ENCODE results near the gene ADARB2. TPM values are rescaled to one million over a fixed set of nuclear protein-coding genes. Genes with fewer than 3 reads are reported as not detected.

Gene ADARB2
- total RNA-seq, 4 donors from 2014 or later: 1.3 to 5.4 (median 1.8) TPM

DNA sequence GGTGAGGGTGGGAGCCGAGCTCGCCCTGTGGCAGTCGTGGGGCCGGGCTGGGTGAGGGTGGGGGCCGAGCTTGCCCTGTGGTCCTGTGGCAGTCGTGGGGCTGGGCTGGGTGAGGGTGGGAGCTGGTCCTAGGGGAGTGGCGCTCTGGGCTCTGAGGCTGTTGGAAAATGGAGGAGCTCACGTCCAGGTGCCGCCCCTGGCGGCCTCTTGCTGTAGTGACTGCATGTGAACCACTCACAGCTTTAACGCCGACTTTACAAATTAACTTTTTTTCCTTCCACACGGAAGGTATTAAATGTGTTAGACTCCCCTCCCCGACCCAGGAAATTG, 368.5 kb downstream of the ADARB2 start:
- no peak overlapping the region for H3K27ac ChIP-seq
- H3K27me3 ChIP-seq: peaks cover 21% of the 10 kb centered on the region
- no peaks in the 10 kb centered on the region for H3K36me3 ChIP-seq
- H3K4me1 ChIP-seq: no peaks in the 10 kb centered on the region
- 7 to 8% methylated on average over 2 of the region's 14 CpGs for WGBS, 2 donors (ENCODE audit: low coverage in 1 of 2)
- H3K9me3 ChIP-seq: no peaks in the 10 kb centered on the region
- ATAC-seq: no peak
- no peak for TF ChIP-seq EP300 (IDR thresholded peaks at IDR 0.05)
- TF ChIP-seq, protein P1, sequence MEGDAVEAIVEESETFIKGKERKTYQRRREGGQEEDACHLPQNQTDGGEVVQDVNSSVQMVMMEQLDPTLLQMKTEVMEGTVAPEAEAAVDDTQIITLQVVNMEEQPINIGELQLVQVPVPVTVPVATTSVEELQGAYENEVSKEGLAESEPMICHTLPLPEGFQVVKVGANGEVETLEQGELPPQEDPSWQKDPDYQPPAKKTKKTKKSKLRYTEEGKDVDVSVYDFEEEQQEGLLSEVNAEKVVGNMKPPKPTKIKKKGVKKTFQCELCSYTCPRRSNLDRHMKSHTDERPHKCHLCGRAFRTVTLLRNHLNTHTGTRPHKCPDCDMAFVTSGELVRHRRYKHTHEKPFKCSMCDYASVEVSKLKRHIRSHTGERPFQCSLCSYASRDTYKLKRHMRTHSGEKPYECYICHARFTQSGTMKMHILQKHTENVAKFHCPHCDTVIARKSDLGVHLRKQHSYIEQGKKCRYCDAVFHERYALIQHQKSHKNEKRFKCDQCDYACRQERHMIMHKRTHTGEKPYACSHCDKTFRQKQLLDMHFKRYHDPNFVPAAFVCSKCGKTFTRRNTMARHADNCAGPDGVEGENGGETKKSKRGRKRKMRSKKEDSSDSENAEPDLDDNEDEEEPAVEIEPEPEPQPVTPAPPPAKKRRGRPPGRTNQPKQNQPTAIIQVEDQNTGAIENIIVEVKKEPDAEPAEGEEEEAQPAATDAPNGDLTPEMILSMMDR (IDR thresholded peaks at IDR 0.05): peak in 2 of 4 experiments; percentile 17 to 43
- no peak overlapping the region for H3K4me3 ChIP-seq

DNA sequence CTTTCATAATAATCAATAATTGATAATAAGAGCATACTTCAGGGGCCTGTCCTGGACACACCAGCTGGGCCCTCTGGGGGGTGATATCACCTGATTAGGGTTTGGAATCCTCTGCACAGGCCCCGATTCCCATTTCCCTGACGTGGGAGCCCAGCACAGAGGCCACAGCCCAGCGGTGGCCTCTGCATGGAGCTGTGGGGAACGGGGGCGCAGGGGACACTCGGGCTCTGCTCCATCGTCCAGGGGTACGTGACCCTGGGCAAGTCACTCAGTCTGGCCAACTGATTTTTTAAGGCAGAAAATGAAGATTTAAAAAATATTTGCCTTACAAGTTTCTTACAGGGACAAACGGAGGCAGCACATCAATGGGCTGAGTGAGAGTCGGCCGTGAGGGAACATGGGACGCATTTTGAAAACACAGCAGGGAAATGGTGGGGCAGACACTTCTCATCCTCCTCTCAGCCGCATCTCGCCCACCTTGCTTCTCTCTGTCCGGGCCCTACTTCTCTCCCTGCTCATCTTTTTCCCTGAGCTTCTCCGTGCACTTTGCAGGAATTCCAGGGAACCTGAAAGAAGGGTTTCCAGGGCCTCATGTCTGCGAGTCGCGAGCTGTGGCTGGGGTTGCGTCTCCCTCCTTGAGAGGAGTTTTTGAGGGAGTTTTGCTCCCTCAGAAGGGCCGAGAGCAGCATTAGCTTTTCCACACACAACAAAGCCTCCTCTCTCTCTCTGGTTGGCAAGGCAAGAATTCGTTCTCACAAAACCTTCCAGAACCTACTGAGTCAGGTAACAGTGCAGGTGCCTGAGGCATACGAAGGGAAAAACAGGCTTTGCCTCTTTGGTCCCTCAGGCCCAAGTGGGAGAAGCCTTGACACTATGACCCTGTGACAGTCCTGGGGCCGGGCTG, 369.1 kb downstream of the ADARB2 start:
- no peak for ATAC-seq
- TF ChIP-seq POLR2A (IDR thresholded peaks at IDR 0.05) (no peak), POLR2AphosphoS5 (IDR thresholded peaks at IDR 0.05) (no peak), EP300 (IDR thresholded peaks at IDR 0.05) (no peak)
- TF ChIP-seq, protein P1 (IDR thresholded peaks at IDR 0.05): no peak
- Histone ChIP-seq H3K27ac (no peak overlapping the region), H3K27me3 (peaks cover 27% of the 10 kb centered on the region), H3K4me3 (no peak overlapping the region), H3K9me3 (no peaks in the 10 kb centered on the region), H3K4me1 (no peaks in the 10 kb centered on the region), H3K36me3 (no peaks in the 10 kb centered on the region)
- 84 to 85% methylated on average over 7 to 16 of the region's 24 CpGs for WGBS, 2 donors (ENCODE audit: low coverage in 1 of 2)

DNA sequence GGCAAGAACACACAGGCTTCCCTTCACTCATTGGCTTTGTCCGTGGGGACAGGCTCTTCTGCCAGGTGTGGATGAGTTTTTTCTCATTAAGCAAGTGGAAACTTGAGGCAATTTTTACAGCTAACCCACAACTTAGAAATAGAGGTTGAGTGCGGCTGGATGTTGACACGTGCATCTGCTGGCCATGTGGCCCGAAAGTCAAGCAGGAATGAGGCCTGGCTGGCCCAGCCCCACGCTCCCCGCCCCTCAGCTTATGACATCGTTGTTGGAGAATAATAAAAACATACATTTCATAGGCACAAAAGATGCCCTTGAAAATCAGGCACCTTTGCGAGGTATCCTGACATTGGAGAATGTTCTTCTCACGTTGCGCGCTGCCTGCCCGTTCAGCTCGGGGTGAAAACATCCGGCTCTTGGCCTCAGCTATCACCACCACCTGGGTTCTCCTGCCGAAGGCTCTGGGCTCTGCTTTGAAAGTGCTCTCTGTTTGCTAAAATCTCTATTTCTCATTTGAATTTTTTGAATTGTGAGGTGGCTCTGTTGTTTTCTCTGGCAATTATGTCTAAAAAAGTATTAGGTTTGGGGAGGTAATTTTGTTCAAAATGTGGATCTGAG, 370.4 kb downstream of the ADARB2 start:
- no peak for ATAC-seq
- H3K27ac ChIP-seq: no peak overlapping the region
- H3K27me3 ChIP-seq: peaks cover 31% of the 10 kb centered on the region
- H3K9me3 ChIP-seq: no peaks in the 10 kb centered on the region
- no peak for TF ChIP-seq POLR2AphosphoS5 (IDR thresholded peaks at IDR 0.05)
- H3K36me3 ChIP-seq: no peaks in the 10 kb centered on the region
- no peaks in the 10 kb centered on the region for H3K4me1 ChIP-seq
- H3K4me3 ChIP-seq: no peak overlapping the region
- WGBS, 2 donors (ENCODE audit: low coverage in 1 of 2): 80 to 84% methylated on average over 2 to 15 of the region's 15 CpGs

DNA sequence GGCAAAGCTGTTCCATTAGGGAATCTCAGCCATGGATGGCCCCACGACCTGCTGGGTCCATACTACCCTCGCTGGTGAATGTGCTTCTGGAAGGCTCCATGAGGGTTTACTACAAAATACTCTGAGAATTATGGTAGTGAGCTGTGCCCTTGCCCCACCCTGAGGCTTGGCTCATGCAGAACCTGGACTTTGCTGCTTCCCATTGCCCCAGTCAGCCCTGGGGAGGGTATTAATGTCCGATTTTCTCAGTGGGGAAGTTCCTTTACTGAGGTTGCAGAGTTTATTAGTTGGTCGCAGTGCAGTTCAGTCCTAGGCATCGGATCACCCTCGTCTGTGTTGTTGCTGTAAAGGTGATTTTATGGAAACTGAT, 371.0 kb downstream of the ADARB2 start:
- Histone ChIP-seq H3K9me3 (no peaks in the 10 kb centered on the region), H3K4me1 (no peaks in the 10 kb centered on the region), H3K27ac (no peak overlapping the region), H3K36me3 (no peaks in the 10 kb centered on the region), H3K27me3 (peaks cover 32% of the 10 kb centered on the region), H3K4me3 (no peak overlapping the region)
- ATAC-seq: no peak
- 80 to 87% methylated on average over 1 to 6 of the region's 6 CpGs for whole genome bisulfite sequencing, 2 donors (ENCODE audit: low coverage in 1 of 2)
- no peak for TF ChIP-seq EP300 (IDR thresholded peaks at IDR 0.05)
- TF ChIP-seq, protein P1 (IDR thresholded peaks at IDR 0.05): no peak
- no peak for TF ChIP-seq POLR2AphosphoS5 (IDR thresholded peaks at IDR 0.05)
- no peak for TF ChIP-seq POLR2A (IDR thresholded peaks at IDR 0.05)

DNA sequence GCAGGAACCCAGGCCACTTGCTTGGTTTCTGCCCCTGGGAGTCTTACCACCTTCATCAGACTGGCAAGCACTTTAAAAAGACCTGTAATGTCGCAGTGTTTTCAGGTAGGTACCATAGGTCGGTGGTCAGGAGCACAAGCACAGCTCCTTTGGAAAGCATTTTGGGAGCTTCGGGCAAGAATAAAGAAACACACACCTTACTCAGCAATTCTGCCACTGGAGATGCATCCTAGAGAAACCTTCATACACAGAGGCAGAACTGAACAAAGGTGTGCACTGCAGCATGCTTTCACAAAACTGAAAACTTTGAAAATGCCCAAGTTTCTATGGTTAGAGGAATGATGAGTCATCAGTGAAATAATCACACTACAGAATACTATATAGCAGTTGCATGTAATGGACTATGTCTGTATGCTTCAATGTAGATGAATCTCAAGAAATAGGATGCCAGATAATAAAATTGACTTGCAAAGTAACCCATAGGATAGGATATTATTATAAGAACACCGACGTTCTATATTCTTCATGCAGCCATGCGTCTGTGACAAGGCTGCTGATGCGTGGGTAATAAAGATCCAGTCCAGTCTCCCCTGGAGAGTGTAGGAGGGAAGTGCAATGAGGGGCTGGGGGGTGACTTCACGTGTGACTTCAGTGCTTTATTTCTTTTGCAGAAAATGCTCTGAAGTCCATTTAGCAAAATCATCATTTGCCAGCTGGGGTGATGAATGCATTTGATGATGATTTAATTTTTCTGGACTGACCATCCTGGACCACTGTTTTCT, 371.6 kb downstream of the ADARB2 start:
- Histone ChIP-seq H3K9me3 (no peaks in the 10 kb centered on the region), H3K27ac (no peak overlapping the region), H3K4me3 (no peak overlapping the region), H3K27me3 (peaks cover 38% of the 10 kb centered on the region), H3K36me3 (no peaks in the 10 kb centered on the region), H3K4me1 (peaks cover 0 to 3% (median 0%) of the 10 kb centered on the region in 3 donors)
- WGBS, 2 donors (ENCODE audit: low coverage in 1 of 2): 66 to 87% methylated on average over 5 to 7 of the region's 8 CpGs
- no peak for TF ChIP-seq POLR2AphosphoS5 (IDR thresholded peaks at IDR 0.05)
- ATAC-seq: no peak
